Esophagus squamous epithelium (tissue), 4 donors: ENCODE data around the gene OPA3.

ENCODE experiments used
- CTCF ChIP-seq, 6 experiments: fragments of 450-650 bp in 4 of 6; fragments of 200-600 bp in 2 of 6; sonication (generic) in 2 of 6; IDR thresholded peaks; one replicate each; pipeline ENCODE4 v1.5.1; 2016 to 2019; ENCODE audit warnings: antibody characterized with exemption in 6 of 6, mild to moderate bottlenecking in 4 of 6, moderate library complexity in 4 of 6
- POLR2A ChIP-seq, 4 donors: fragments of 450-650 bp; IDR thresholded peaks; one replicate each; pipeline ENCODE4 v1.6.1; 2017; ENCODE audit warnings: antibody characterized with exemption in 4 of 4, mild to moderate bottlenecking in 4 of 4, moderate library complexity in 3 of 4

- TF ChIP-seq CTCF (IDR thresholded peaks at IDR 0.05) (no peak), POLR2A (IDR thresholded peaks at IDR 0.05) (no peak)
Measured at GRCh38 chr19:45489216-45489855, 95.3 kb downstream of the OPA3 start.
